ENCODE measurements around the gene OR51A7. TPM values are rescaled to one million over a fixed set of nuclear protein-coding genes. Genes with fewer than 3 reads are reported as not detected.

The OR51A7 gene
- total and polyA plus RNA-seq, 9 of the 15 experiments (the other 6 are each of a cell fraction or from before 2014, with no cell fraction given) = not detected

DNA sequence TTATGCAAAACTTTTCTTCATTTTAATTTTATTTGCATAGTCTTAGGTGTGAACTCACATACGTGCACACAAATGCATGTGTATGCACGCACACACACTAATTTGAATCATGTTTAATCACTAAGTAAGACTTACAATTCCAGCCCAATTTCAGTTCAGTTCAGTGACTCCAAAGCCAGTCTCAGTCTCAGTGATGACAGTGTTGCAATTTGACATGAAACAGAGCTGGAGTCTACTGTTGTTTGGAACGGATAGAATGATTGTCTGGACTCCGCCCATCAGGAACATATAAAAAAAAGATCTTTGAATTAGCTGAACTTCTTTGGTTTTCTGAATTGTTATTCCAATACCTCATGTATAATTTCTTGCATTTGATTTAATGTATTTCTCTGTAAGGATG lies 39.7 kb upstream of the OR51A7 start:
- BruUV-seq (replicated peaks) = no TSS peak
- no peak for FAIRE-seq
- ChIA-PET POLR2A (no interaction called here), CTCF (ENCODE audit: low intra/inter-chr PET ratio) (no interaction called here)
- intact Hi-C loops (cut with micrococcal nuclease) = loop anchor here (10.0 kb wide), 1 partner anchor 141 kb away; no protein-coding TSS in a partner anchor
- DNase-seq (ENCODE audit: extremely low read depth in 1 of 4, low spot score in 3 of 4) = no peak
- no peak for ATAC-seq
- Histone ChIP-seq H3K4me2 (ENCODE audit: insufficient read depth, low read length) (no peak overlapping the region), H3K9me3 (replicated peaks; ENCODE audit: control insufficient read depth, insufficient read depth, low read depth, low read length) (no peaks in the 10 kb centered on the region), H3K27ac (ENCODE audit: extremely low read depth, low read depth, low read length) (no peak overlapping the region), H3K9ac (ENCODE audit: insufficient read depth in 1 of 2, low read depth in 2 of 2, low read length in 2 of 2) (no peak overlapping the region), H3K36me3 (ENCODE audit: control insufficient read depth, insufficient read depth, low read length) (no peaks in the 10 kb centered on the region), H3K4me1 (replicated peaks in 1 of 2; ENCODE audit: control insufficient read depth in 2 of 2, insufficient read depth in 2 of 2, low read length in 2 of 2) (no peaks in the 10 kb centered on the region; a peak in 1 of 5 replicates), H2AFZ (ENCODE audit: low read depth, low read length) (no peak overlapping the region), H3K27me3 (ENCODE audit: control insufficient read depth in 2 of 2, insufficient read depth in 2 of 2, low read length in 2 of 2) (peaks cover 6 to 11% of the 10 kb centered on the region in 2 experiments; a peak in 2 of 5 replicates), H4K20me1 (replicated peaks; ENCODE audit: control insufficient read depth, insufficient read depth, low read length) (no peaks in the 10 kb centered on the region), H3K79me2 (ENCODE audit: control insufficient read depth, insufficient read depth, low read length) (no peaks in the 10 kb centered on the region), H3K4me3 (no peak overlapping the region), H3K9me1 (ENCODE audit: control insufficient read depth, insufficient read depth, low read length) (no peaks in the 10 kb centered on the region)
- in situ Hi-C loops (cut with MboI) = no loop called here
- 0% methylated on average over 4 of the region's 4 CpGs for WGBS (ENCODE audit: insufficient coverage, low coverage, missing lambda C conversion rate)
- TF ChIP-seq ILF3 (IDR thresholded peaks at IDR 0.05; ENCODE audit: borderline replicate concordance) (no peak), HMGN3 (IDR thresholded peaks at IDR 0.05; ENCODE audit: borderline replicate concordance, extremely low read depth, insufficient read length, low read depth, low read length) (no peak), ZNF324 (CRISPR knock-in tag; IDR thresholded peaks at IDR 0.05) (no peak), YY1 (IDR thresholded peaks at IDR 0.05; ENCODE audit: borderline replicate concordance in 1 of 3, control insufficient read depth in 1 of 3, extremely low read depth in 1 of 3, insufficient read depth in 3 of 3, insufficient read length in 1 of 3, insufficient replicate concordance in 2 of 3, low read depth in 1 of 3, low read length in 2 of 3) (no peak), CHD1 (IDR thresholded peaks at IDR 0.05; ENCODE audit: low read length) (no peak), HDAC1 (IDR thresholded peaks at IDR 0.05) (no peak), IFI16 (CRISPR knock-in tag; IDR thresholded peaks at IDR 0.05) (no peak), JUNB (CRISPR knock-in tag; conservative IDR thresholded peaks at IDR 0.05) (no peak), HNRNPK (IDR thresholded peaks at IDR 0.05; ENCODE audit: low read depth, low read length, poor library complexity, severe bottlenecking) (no peak), DEAF1 (CRISPR knock-in tag; IDR thresholded peaks at IDR 0.05) (no peak), MTF1 (CRISPR knock-in tag; IDR thresholded peaks at IDR 0.05; ENCODE audit: borderline replicate concordance) (no peak)
- TF ChIP-seq, protein P1, sequence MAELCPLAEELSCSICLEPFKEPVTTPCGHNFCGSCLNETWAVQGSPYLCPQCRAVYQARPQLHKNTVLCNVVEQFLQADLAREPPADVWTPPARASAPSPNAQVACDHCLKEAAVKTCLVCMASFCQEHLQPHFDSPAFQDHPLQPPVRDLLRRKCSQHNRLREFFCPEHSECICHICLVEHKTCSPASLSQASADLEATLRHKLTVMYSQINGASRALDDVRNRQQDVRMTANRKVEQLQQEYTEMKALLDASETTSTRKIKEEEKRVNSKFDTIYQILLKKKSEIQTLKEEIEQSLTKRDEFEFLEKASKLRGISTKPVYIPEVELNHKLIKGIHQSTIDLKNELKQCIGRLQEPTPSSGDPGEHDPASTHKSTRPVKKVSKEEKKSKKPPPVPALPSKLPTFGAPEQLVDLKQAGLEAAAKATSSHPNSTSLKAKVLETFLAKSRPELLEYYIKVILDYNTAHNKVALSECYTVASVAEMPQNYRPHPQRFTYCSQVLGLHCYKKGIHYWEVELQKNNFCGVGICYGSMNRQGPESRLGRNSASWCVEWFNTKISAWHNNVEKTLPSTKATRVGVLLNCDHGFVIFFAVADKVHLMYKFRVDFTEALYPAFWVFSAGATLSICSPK (IDR thresholded peaks at IDR 0.05; ENCODE audit: borderline replicate concordance) = no peak

Data from K562 (cell line).